HG02943 (cell line): ENCODE results near the gene SLC22A14.
"Not testable (repeated sequence)": the region's sequence is repeated elsewhere in the genome, so short reads cannot be mapped to it uniquely, and the experiment has no call there.

Experiments
- ATAC-seq: cut with Tn5 transposase; IDR thresholded peaks from one replicate; pipeline ENCODE4 v1.9.1; 2021; ENCODE audit warnings: mild to moderate bottlenecking, low read depth, moderate library complexity; ENCODE audit not compliant: unreplicated experiment

The SLC22A14 gene

GRCh38 chr3:38281895-38282686, at the start of gene SLC22A14:
SLC22A14 (plus strand) TSS chr3:38282294; CDS start chr3:38306027, 23,733 bp downstream.
- ATAC-seq = no peak

- no peak for ATAC-seq
Observed at GRCh38 chr3:38232701-38233100, 49.4 kb upstream of the SLC22A14 start.

GRCh38 chr3:38235466-38235865, 46.6 kb upstream of the SLC22A14 start:
- ATAC-seq = no peak

GRCh38 chr3:38238416-38239008, 43.6 kb upstream of the SLC22A14 start:
- no peak for ATAC-seq

- not testable (repeated sequence) for ATAC-seq
Observed at GRCh38 chr3:38242812-38243211, 39.3 kb upstream of the SLC22A14 start.

- no peak for ATAC-seq
Observed at GRCh38 chr3:38245930-38246329, 36.2 kb upstream of the SLC22A14 start.

GRCh38 chr3:38247366-38248035, 34.6 kb upstream of the SLC22A14 start:
- ATAC-seq = no peak

- no peak for ATAC-seq
Observed at GRCh38 chr3:38250198-38250597, 31.9 kb upstream of the SLC22A14 start.

GRCh38 chr3:38251197-38251596, 30.9 kb upstream of the SLC22A14 start:
- ATAC-seq = no peak

GRCh38 chr3:38253704-38254103, 28.4 kb upstream of the SLC22A14 start:
- ATAC-seq = no peak

- ATAC-seq = no peak
Observed at GRCh38 chr3:38254872-38255271, 27.2 kb upstream of the SLC22A14 start.

- no peak for ATAC-seq
Observed at GRCh38 chr3:38255627-38256026, 26.5 kb upstream of the SLC22A14 start.

- no peak for ATAC-seq
Observed at GRCh38 chr3:38257583-38257982, 24.5 kb upstream of the SLC22A14 start.

- no peak for ATAC-seq
Observed at GRCh38 chr3:38260474-38260873, 21.6 kb upstream of the SLC22A14 start.

- no peak for ATAC-seq
Observed at GRCh38 chr3:38264353-38264771, 17.7 kb upstream of the SLC22A14 start.

- ATAC-seq = no peak
Observed at GRCh38 chr3:38264779-38265178, 17.3 kb upstream of the SLC22A14 start.

- no peak for ATAC-seq
Observed at GRCh38 chr3:38265604-38266307, 16.3 kb upstream of the SLC22A14 start, which contains the start of gene SLC22A13. SLC22A13 (plus strand) TSS chr3:38265812; CDS start chr3:38265861, 49 bp downstream.

GRCh38 chr3:38266810-38267209, 15.3 kb upstream of the SLC22A14 start:
- no peak for ATAC-seq

- ATAC-seq = no peak
Observed at GRCh38 chr3:38267662-38268061, 14.4 kb upstream of the SLC22A14 start.

- no peak for ATAC-seq
Observed at GRCh38 chr3:38268087-38268486, 14.0 kb upstream of the SLC22A14 start.

- ATAC-seq = no peak
Observed at GRCh38 chr3:38268522-38268921, 13.6 kb upstream of the SLC22A14 start.
